ENCODE measurements around the gene RLN3.

DNA sequence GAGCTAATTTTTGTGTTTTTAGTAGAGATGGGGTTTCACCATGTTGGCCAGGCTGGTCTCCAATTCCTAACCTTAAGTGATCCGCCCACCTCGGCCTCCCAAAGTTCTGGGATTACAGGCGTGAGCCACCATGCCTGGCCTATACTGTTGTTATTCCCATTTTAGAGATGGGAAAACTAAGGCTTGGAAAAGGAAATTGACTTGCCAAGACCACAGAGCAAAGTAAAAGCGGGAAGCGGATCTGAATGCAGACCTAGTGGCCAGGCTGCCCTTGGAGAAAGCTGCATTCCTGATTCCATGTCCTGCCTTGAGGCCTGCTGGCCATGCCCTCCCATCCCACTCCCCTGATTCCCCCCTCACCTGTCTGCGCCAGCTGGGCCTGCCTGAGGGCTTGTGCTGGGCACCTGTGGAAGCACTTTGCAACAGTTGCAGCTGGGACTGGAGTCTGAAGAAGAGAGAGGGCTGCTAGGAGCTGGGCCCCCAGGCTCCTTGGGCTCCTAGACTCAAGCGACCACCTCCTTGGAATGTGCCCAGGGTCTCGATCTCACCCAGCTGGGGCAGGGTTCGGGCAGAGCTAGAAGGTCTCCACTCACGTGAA lies 28.2 kb downstream of the RLN3 start:
- no peak for TF ChIP-seq POLR2AphosphoS5 (IDR thresholded peaks at IDR 0.05; ENCODE audit: low read depth)
- TF ChIP-seq, protein P1, sequence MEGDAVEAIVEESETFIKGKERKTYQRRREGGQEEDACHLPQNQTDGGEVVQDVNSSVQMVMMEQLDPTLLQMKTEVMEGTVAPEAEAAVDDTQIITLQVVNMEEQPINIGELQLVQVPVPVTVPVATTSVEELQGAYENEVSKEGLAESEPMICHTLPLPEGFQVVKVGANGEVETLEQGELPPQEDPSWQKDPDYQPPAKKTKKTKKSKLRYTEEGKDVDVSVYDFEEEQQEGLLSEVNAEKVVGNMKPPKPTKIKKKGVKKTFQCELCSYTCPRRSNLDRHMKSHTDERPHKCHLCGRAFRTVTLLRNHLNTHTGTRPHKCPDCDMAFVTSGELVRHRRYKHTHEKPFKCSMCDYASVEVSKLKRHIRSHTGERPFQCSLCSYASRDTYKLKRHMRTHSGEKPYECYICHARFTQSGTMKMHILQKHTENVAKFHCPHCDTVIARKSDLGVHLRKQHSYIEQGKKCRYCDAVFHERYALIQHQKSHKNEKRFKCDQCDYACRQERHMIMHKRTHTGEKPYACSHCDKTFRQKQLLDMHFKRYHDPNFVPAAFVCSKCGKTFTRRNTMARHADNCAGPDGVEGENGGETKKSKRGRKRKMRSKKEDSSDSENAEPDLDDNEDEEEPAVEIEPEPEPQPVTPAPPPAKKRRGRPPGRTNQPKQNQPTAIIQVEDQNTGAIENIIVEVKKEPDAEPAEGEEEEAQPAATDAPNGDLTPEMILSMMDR (IDR thresholded peaks at IDR 0.05; ENCODE audit: insufficient read depth, low read length), result no peak
- TF ChIP-seq, protein P2, sequence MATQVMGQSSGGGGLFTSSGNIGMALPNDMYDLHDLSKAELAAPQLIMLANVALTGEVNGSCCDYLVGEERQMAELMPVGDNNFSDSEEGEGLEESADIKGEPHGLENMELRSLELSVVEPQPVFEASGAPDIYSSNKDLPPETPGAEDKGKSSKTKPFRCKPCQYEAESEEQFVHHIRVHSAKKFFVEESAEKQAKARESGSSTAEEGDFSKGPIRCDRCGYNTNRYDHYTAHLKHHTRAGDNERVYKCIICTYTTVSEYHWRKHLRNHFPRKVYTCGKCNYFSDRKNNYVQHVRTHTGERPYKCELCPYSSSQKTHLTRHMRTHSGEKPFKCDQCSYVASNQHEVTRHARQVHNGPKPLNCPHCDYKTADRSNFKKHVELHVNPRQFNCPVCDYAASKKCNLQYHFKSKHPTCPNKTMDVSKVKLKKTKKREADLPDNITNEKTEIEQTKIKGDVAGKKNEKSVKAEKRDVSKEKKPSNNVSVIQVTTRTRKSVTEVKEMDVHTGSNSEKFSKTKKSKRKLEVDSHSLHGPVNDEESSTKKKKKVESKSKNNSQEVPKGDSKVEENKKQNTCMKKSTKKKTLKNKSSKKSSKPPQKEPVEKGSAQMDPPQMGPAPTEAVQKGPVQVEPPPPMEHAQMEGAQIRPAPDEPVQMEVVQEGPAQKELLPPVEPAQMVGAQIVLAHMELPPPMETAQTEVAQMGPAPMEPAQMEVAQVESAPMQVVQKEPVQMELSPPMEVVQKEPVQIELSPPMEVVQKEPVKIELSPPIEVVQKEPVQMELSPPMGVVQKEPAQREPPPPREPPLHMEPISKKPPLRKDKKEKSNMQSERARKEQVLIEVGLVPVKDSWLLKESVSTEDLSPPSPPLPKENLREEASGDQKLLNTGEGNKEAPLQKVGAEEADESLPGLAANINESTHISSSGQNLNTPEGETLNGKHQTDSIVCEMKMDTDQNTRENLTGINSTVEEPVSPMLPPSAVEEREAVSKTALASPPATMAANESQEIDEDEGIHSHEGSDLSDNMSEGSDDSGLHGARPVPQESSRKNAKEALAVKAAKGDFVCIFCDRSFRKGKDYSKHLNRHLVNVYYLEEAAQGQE (IDR thresholded peaks at IDR 0.05; ENCODE audit: insufficient replicate concordance, low read depth), result no peak
- no peak for TF ChIP-seq SPI1 (IDR thresholded peaks at IDR 0.05; ENCODE audit: borderline replicate concordance, low read depth)
- no peak for TF ChIP-seq GABPA (IDR thresholded peaks at IDR 0.05; ENCODE audit: low read depth)
